ENCODE data around the gene WDR45B. TPM values are rescaled to one million over a fixed set of nuclear protein-coding genes. Genes with fewer than 3 reads are reported as not detected.

The WDR45B gene
- total and polyA plus RNA-seq, 2 donors (not counting 3 experiments of a cell fraction or from before 2014, with no cell fraction given): 62.0 to 76.7 TPM

GRCh38 chr17:82596296-82596695, 51.9 kb downstream of the WDR45B start:
- Histone ChIP-seq H3K9ac (replicated peaks; ENCODE audit: extremely low read depth, insufficient read depth, low read length) (no peak overlapping the region), H3K79me2 (ENCODE audit: control insufficient read depth, insufficient read depth, low read length) (peaks cover 4% of the 10 kb centered on the region), H3K36me3 (ENCODE audit: control insufficient read depth in 2 of 2, extremely low read depth in 1 of 2, insufficient read depth in 2 of 2, low read length in 2 of 2) (peaks cover 0 to 34% of the 10 kb centered on the region in 2 experiments), H3K9me3 (replicated peaks; ENCODE audit: control insufficient read depth, insufficient read depth, low read length) (no peaks in the 10 kb centered on the region), H3K27ac (ENCODE audit: insufficient read depth, low read depth, low read length) (no peak overlapping the region), H3K4me2 (ENCODE audit: insufficient read depth, low read length) (no peak overlapping the region), H3K27me3 (ENCODE audit: control insufficient read depth in 2 of 2, insufficient read depth in 2 of 2, low read length in 2 of 2) (no peaks in the 10 kb centered on the region), H3K4me1 (ENCODE audit: control insufficient read depth, extremely low read depth, insufficient read depth, low read length) (peaks cover 8% of the 10 kb centered on the region), H2AFZ (ENCODE audit: low read depth, low read length) (no peak overlapping the region), H3K9me1 (replicated peaks; ENCODE audit: control insufficient read depth, extremely low read depth, insufficient read depth, low read length) (no peaks in the 10 kb centered on the region), H4K20me1 (replicated peaks; ENCODE audit: control insufficient read depth, extremely low read depth, insufficient read depth, low read length) (no peaks in the 10 kb centered on the region), H3K4me3 (replicated peaks in 1 of 3; ENCODE audit: insufficient read depth in 1 of 3, low read depth in 1 of 3, low read length in 3 of 3) (no peak overlapping the region)
- dilution Hi-C loops (cut with MboI; ENCODE audit: extremely low pct_ligation_motif_present, low sequenced_read_pairs) (no loop called here), intact Hi-C loops (cut with micrococcal nuclease) (no loop called here)
- no peak for FAIRE-seq
- CTCF ChIA-PET: no interaction called here
- BruUV-seq (replicated peaks): no TSS peak
- TF ChIP-seq CTCF (IDR thresholded peaks at IDR 0.05; ENCODE audit: extremely low read depth in 1 of 2, insufficient read depth in 1 of 2, low read depth in 1 of 2, low read length in 2 of 2) (no peak), POLR2AphosphoS5 (IDR thresholded peaks at IDR 0.05; ENCODE audit: insufficient read depth, low read depth, low read length) (no peak), EZH2 (IDR thresholded peaks at IDR 0.05; ENCODE audit: borderline replicate concordance, low read depth, low read length, severe bottlenecking) (no peak), FOS (IDR thresholded peaks at IDR 0.05; ENCODE audit: borderline replicate concordance, insufficient read depth, low read length) (no peak), POLR2A (IDR thresholded peaks at IDR 0.05; ENCODE audit: low read depth, low read length) (no peak)
- TF ChIP-seq, protein P1, sequence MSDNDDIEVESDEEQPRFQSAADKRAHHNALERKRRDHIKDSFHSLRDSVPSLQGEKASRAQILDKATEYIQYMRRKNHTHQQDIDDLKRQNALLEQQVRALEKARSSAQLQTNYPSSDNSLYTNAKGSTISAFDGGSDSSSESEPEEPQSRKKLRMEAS (IDR thresholded peaks at IDR 0.05; ENCODE audit: insufficient read depth, insufficient read length): no peak
- POLR2A ChIA-PET: no interaction called here
- no peak for DNase-seq (ENCODE audit: low read depth, low spot score)

DNA sequence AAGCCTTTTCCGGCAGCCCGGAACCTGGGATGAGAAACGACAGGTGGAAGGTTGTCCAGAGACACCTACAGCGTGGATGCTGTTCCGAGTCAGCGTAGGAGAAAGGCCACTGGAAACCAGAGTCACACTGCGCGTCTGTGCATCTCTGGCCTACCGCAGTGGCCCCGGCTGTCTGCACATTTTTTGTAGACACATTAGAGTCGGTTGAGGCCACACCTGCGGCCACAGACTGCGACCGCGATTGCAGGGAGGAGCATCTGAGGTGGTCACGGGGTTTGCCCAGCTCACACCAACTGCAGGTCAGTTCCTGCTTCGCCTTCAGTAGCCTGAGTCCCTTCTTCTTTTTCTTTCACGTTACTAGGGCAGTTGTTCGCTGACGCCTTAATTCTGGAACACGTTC, 52.4 kb downstream of the WDR45B start:
- intact Hi-C loops (cut with micrococcal nuclease): no loop called here
- BruUV-seq (replicated peaks): no TSS peak
- H3K4me2 ChIP-seq (ENCODE audit: insufficient read depth, low read length): no peak overlapping the region
- no peaks in the 10 kb centered on the region for H3K9me3 ChIP-seq (replicated peaks; ENCODE audit: control insufficient read depth, insufficient read depth, low read length)
- H3K4me1 ChIP-seq (ENCODE audit: control insufficient read depth, extremely low read depth, insufficient read depth, low read length): peaks cover 8% of the 10 kb centered on the region
- no peak overlapping the region for H2AFZ ChIP-seq (ENCODE audit: low read depth, low read length)
- H3K27ac ChIP-seq (ENCODE audit: insufficient read depth, low read depth, low read length): no peak overlapping the region
- DNase-seq (ENCODE audit: low read depth, low spot score) (no peak), FAIRE-seq (no peak)
- TF ChIP-seq GATA2 (IDR thresholded peaks at IDR 0.05; ENCODE audit: insufficient read depth, insufficient read length, low read depth, low read length) (no peak), CTCF (IDR thresholded peaks at IDR 0.05; ENCODE audit: extremely low read depth in 1 of 2, insufficient read depth in 1 of 2, low read depth in 1 of 2, low read length in 2 of 2) (no peak), POLR2AphosphoS5 (IDR thresholded peaks at IDR 0.05; ENCODE audit: insufficient read depth, low read depth, low read length) (no peak), POLR2A (IDR thresholded peaks at IDR 0.05; ENCODE audit: low read depth, low read length) (no peak), FOS (IDR thresholded peaks at IDR 0.05; ENCODE audit: borderline replicate concordance, insufficient read depth, low read length) (no peak), EZH2 (IDR thresholded peaks at IDR 0.05; ENCODE audit: borderline replicate concordance, low read depth, low read length, severe bottlenecking) (no peak), JUN (IDR thresholded peaks at IDR 0.05; ENCODE audit: borderline replicate concordance, insufficient read depth, insufficient read length, low read depth) (no peak), MYC (IDR thresholded peaks at IDR 0.05; ENCODE audit: low read depth, low read length) (no peak)
- TF ChIP-seq, protein P1 (IDR thresholded peaks at IDR 0.05; ENCODE audit: insufficient read depth, insufficient read length): no peak
- no peak overlapping the region for H3K4me3 ChIP-seq (replicated peaks in 1 of 3; ENCODE audit: insufficient read depth in 1 of 3, low read depth in 1 of 3, low read length in 3 of 3)
- H3K9me1 ChIP-seq (replicated peaks; ENCODE audit: control insufficient read depth, extremely low read depth, insufficient read depth, low read length): no peaks in the 10 kb centered on the region
- H3K9ac ChIP-seq (replicated peaks; ENCODE audit: extremely low read depth, insufficient read depth, low read length): no peak overlapping the region
- no peaks in the 10 kb centered on the region for H4K20me1 ChIP-seq (replicated peaks; ENCODE audit: control insufficient read depth, extremely low read depth, insufficient read depth, low read length)
- CTCF ChIA-PET: no interaction called here
- dilution Hi-C loops (cut with MboI; ENCODE audit: extremely low pct_ligation_motif_present, low sequenced_read_pairs): no loop called here
- no peaks in the 10 kb centered on the region for H3K27me3 ChIP-seq (ENCODE audit: control insufficient read depth in 2 of 2, insufficient read depth in 2 of 2, low read length in 2 of 2)
- peaks cover 0 to 31% of the 10 kb centered on the region in 2 experiments for H3K36me3 ChIP-seq (ENCODE audit: control insufficient read depth in 2 of 2, extremely low read depth in 1 of 2, insufficient read depth in 2 of 2, low read length in 2 of 2)
- POLR2A ChIA-PET: no interaction called here
- H3K79me2 ChIP-seq (ENCODE audit: control insufficient read depth, insufficient read depth, low read length): peaks cover 4% of the 10 kb centered on the region
